Retinal pigment epithelial cell (primary cell): ENCODE data around the gene MTA1.

Experiments
- DNase-seq: peaks from one replicate; pipeline ENCODE4 v3.0.0-alpha.2; 2010; ENCODE audit warnings: low read depth
- H3K4me3 ChIP-seq: 2 replicates; pipeline ENCODE4 v1.5.1; 2011; ENCODE audit warnings: mild to moderate bottlenecking, low read length, control low read depth, moderate library complexity
- TF ChIP-seq, protein P1 (sequence below): conservative IDR thresholded peaks from 2 replicates; pipeline ENCODE4 v1.5.1; 2011; ENCODE audit warnings: low read depth, low read length, control low read depth, inconsistent platforms

MTA1 gene

DNA sequence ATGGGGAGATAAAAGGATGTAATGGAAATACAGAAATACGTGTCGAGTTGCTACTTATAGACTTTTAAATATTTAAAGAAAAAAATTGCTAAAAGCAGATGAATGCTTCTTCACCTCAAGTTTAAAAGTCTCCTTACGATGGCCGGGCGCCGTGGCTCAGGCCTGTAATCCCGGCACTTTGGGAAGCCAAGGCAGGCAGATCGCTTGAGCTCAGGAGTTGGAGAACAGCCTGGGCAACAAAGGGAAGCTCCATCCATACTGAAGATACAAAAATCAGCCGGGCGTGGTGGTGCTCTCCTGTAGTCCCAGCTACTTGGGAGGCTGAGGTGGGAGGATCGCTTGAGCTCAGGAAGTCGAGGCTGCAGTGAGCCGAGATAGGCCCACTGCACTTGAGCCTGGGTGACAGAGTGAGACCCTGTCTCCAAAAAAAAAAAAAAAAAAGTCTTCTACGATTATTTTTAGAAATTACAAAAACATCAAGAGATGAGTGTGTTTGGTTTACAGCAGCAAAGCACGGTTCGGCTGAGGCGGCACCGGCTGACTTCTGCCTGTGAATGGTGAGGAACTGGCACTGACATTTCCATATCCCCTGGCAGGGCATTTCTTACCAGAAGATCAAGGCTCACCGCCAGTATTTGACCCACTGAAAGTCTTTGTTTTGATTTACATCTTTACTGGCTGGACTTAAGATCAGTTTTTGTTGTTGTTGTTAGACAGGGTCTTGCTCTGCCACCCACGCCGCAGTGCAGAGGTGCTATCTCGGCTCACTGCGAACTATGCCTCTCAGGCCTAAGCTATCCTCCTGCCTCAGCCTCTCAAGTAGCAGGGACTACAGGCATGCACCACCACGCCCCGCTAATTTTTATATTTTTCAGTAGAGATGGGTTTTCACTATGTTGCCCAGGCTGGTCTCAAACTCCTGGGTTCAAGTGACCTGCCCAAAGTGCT is 3.9 kb upstream of the MTA1 start:
- no peak for DNase-seq
- TF ChIP-seq, protein P1, sequence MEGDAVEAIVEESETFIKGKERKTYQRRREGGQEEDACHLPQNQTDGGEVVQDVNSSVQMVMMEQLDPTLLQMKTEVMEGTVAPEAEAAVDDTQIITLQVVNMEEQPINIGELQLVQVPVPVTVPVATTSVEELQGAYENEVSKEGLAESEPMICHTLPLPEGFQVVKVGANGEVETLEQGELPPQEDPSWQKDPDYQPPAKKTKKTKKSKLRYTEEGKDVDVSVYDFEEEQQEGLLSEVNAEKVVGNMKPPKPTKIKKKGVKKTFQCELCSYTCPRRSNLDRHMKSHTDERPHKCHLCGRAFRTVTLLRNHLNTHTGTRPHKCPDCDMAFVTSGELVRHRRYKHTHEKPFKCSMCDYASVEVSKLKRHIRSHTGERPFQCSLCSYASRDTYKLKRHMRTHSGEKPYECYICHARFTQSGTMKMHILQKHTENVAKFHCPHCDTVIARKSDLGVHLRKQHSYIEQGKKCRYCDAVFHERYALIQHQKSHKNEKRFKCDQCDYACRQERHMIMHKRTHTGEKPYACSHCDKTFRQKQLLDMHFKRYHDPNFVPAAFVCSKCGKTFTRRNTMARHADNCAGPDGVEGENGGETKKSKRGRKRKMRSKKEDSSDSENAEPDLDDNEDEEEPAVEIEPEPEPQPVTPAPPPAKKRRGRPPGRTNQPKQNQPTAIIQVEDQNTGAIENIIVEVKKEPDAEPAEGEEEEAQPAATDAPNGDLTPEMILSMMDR, result no peak
- H3K4me3 ChIP-seq, result peak overlapping the region; percentile 34

DNA sequence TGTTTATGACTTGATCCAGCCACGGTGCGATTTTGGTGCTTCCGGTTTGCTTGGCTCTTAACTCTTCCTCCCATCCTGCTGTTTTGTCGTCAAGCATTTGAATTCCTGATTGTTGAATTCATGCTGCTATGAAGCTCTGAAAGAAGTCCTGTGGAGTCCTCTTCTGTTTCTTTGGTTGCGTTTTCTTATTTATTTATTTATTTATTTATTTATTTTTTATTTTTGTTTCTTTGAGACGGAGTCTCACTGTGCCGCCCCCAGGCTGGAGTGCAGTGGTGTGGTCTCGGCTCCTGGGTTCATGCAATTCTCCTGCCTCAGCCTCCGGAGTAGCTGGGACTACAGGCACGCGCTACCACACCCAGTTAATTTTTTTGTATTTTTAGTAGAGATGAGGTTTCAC is 3.0 kb upstream of the MTA1 start:
- H3K4me3 ChIP-seq, result no peak overlapping the region
- no peak for DNase-seq
- TF ChIP-seq, protein P1, result no peak

DNA sequence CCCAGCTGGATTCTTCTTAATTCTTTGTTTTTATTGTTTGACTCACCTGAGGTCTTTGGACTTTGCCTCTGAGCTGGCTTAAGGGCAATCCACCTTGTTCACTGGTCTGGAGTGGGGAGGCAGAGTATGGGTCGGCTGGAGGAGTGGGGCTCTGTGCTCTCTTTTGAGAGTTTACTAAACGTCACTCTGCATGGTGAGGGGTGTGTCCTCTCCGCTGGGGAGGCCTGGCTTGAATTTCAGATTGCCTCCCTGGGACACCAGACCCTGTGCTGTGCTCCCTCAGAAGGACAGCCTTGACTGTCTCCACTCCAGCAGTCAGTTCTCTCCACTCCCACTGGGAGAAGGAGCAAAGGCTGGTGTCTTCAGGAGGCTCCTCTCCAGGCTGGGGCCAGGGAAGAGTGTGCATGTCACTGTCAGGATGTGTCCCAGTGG is 1.9 kb upstream of the MTA1 start:
- DNase-seq, result no peak
- TF ChIP-seq, protein P1, result no peak
- no peak overlapping the region for H3K4me3 ChIP-seq

DNA sequence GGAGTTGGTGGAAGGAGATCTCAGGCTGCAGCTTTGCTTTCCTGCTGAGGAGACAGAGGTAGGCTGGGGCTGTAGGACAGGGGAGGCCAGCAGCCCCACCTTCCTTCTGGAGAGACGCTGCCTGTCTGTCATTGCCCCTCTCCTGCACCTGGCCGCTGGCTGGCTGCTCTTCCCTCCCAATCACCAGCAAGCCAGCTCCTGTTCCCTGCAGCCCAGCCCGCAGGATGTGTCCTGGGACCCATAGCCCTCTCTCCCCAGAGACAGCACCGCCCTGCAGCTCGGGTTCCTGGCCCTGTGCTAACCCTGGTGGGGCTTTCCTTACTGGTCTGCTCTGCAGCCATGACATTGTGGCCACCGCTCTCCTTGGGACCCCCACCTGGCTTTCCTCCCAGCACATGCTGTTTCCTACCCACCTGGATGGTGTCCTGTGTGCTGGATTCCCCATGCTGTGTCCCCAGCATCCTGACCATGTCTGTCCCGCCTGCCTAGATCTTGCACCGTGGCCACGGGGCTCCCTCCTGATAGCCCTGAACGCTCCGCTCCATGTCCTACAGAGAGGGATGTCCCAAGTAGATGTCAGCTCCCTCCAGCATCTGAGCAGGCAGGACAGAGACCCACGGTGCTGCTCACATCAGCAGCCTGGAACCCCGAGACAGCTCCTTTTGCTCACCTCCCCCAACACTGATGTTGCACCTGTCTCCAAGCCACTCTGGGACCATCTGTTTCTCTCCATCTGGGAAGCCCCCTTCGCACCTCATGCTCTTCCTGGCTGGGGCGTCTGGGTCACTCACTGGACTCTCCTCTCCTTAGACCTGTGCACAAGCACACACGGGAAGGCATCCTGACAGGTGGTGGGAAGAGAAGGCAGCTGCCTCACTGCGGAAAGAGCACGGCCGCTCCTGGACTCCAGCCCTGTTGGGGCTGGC is 1.1 kb upstream of the MTA1 start:
- no peak for DNase-seq
- peak overlapping the region; percentile 72 for H3K4me3 ChIP-seq
- TF ChIP-seq, protein P1, result no peak

GRCh38 chr14:105420101-105420973 is 710 bp downstream of the MTA1 start:
- TF ChIP-seq, protein P1, result no peak
- peak overlapping the region; percentile 81 for H3K4me3 ChIP-seq
- no peak for DNase-seq

GRCh38 chr14:105420974-105421674 is 1.5 kb downstream of the MTA1 start:
- DNase-seq, result no peak
- peak overlapping the region; percentile 81 for H3K4me3 ChIP-seq
- TF ChIP-seq, protein P1, result no peak
